GM18526 (cell line): Measurements from ENCODE around the gene SRPK2.

Experiments
- POLR2A ChIP-seq: IDR thresholded peaks from 3 replicates; pipeline ENCODE4 v1.6.1; 2011; ENCODE audit not compliant: insufficient read length; ENCODE audit errors: extremely low read depth

The SRPK2 gene

GRCh38 chr7:105153531-105153930, 235.2 kb downstream of the SRPK2 start:
- TF ChIP-seq POLR2A, result no peak

GRCh38 chr7:105151152-105151551, 237.6 kb downstream of the SRPK2 start:
- TF ChIP-seq POLR2A, result no peak

DNA sequence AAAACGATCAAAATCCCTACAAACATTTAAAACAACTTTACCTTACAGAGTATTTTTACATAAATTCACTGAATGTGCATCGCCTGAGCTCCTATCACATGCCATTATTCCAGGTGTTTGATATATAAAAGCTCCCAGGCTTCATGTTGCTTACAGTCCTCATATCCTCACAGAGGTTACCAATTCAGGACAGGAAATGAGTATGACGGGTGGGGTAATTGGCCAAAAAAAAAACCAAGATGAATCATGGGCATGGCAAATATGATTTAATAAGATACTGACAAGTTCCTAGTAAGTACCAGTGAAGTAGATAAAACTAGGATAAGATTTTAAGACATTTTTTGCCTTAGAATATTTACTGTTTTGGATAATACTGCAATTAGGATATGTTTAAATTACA, 238.9 kb downstream of the SRPK2 start:
- no peak for TF ChIP-seq POLR2A

DNA sequence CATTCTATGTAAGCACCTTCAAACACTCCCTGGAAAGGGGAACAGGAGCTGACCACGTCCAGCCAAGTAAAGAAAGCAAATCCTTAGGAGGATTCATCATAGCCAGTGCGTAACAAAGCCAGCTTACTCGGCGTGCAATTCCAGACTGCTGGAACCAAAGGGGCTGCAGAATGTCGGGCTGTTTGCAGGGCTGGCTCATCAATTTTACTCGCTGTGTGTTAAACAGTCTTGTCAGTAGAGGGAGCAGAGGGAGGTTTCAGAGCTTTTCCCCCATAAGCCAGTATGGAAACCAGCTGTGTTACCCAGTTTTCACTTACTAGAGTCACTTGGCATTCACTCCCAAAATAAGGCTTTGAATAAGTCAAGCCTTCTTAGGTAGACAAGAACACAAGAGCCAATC, 247.7 kb downstream of the SRPK2 start:
- no peak for TF ChIP-seq POLR2A

DNA sequence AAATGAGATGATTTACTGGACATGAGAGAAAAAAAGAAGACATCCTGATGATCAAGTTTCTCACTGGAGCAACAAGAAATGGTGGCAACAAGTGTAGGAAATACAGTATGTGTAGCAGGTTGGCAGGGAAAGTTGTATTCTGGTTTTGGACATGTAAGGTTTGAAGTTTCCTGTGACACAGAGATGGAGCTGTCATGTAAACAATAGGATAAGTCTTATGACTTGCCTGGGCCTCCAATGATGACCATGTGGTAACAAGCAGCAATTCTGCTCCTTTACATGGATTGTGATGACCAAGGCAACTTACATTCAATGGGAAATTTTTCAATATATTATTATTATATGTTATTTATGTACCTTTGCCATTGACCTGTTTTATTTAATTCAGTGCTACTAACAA, 249.3 kb downstream of the SRPK2 start:
- TF ChIP-seq POLR2A, result no peak

DNA sequence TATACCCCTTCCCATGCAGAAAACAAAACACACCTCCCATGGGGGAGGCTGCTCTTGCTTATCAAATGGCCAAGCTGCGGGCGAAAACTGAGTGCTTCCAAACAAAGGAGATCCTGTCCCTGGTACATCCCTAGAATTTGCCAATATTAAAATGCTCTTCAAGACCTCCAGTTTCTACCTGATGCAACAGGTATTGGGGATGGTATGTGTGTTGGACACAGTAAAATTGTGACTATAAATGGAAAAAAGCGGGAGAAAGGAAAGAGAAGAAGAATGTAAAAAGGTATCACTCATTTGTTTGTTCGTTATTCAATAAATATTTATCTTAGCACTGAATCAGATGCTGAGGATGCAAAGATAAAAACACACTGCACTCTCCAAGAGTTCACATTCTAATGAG, 250.8 kb downstream of the SRPK2 start:
- TF ChIP-seq POLR2A, result no peak

DNA sequence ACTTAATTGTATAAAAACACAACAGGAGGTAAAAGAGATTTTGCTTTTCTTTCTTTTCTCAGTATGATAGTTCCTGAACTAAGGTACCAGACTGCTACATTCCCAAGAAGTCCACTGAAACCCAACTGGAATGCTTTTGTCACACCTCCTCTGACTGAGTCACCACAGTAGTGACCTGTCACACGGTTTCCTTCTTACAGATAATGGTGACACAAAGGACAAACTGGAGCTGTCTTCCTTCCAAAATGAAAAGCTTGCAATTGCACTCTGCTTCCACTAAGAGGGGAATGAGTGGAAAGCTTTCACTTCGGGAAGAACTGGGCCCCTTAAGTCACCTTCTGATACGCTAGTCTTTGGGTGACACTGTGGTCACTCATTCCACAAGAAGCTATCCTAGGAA, 252.5 kb downstream of the SRPK2 start:
- TF ChIP-seq POLR2A, result no peak

- no peak for TF ChIP-seq POLR2A
Observed at GRCh38 chr7:105133986-105134655, 254.6 kb downstream of the SRPK2 start.

DNA sequence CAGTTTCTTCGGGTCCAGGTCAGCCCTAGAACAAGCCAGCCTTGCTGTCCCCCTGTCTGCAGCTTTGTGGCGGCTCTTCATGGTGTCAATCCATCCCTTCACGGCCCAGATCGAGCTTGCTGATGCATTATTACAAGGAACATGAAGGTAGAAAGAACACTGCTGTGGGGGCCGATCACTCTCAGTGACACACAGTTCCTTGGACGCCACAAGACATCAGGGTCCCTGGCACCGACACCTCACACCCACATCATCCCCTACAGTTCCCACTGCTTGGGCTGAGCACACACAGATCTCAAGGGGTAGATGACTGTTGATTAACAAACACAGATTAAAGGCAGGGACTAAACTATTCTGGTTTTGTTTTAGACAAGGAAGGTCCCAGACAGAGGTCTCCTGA, 255.4 kb downstream of the SRPK2 start:
- no peak for TF ChIP-seq POLR2A

GRCh38 chr7:105132835-105133234, 255.9 kb downstream of the SRPK2 start:
- TF ChIP-seq POLR2A, result no peak

GRCh38 chr7:105132335-105132734, 256.4 kb downstream of the SRPK2 start:
- no peak for TF ChIP-seq POLR2A

- no peak for TF ChIP-seq POLR2A
Observed at GRCh38 chr7:105131890-105132289, 256.8 kb downstream of the SRPK2 start.

DNA sequence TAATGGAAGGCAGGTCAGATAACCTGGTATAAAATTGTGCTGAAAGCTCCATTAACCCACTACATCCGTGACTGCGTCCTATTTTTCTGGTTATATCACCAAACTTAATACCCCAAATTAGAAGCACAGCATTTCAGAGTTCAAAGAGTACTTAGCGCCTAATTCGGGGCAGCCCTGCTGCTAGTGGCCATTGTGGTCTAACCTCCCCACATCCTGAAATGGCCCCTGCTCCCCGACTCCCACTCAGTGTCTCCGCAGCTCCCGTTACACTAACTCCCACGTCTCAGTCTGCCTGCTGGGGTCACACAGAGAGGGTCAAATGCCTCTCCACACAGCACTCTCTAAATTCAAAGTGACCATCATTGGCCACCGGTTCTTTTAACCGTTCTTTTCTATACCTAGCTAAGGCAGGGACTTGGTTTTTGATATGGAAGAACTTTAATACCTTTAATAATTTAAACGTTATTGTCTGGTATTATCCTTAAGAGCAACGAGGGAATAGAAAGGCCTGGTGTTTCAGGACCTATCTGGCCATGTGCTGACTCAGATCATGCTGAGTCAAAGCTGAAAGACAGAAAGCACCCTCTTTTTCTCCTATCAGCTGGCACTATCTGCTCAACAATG, 257.6 kb downstream of the SRPK2 start:
- no peak for TF ChIP-seq POLR2A

DNA sequence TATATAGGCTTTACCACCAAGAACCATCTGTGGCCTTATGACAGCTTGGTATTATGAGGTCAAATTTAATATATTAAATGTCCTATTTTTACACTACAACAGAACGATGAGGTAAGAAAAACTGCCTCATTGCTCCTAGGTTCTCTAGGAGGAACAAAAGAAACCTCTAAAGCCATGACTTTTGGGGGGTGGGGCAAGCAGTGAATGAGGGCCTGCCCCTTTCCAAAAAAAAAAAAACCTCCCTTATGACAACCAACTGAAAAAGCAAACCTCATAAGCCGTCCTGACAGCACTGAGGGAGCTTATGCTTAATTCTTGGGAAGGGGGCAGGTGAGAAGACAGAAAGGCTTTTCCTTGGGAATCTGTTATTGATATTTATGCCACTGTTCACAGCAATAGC, 258.1 kb downstream of the SRPK2 start:
- no peak for TF ChIP-seq POLR2A

DNA sequence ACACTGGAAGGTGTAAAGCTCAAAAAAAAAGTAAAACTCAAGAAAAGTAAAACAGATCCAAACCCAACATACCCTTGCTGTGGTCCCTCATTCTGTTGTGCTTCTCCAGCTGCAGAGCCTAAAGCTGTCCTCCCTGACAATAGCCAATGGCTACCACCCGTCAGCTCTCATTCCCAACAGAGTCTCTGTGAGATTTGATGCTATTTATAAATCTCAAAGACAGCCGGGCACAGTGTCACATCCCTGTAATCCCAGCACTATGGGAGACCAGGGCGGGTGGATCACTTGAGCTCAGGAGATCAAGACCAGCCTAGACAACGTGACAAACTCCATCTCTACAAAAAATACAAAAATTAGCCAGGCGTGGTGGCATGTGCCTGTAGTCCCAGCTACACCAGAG, 258.7 kb downstream of the SRPK2 start:
- no peak for TF ChIP-seq POLR2A

DNA sequence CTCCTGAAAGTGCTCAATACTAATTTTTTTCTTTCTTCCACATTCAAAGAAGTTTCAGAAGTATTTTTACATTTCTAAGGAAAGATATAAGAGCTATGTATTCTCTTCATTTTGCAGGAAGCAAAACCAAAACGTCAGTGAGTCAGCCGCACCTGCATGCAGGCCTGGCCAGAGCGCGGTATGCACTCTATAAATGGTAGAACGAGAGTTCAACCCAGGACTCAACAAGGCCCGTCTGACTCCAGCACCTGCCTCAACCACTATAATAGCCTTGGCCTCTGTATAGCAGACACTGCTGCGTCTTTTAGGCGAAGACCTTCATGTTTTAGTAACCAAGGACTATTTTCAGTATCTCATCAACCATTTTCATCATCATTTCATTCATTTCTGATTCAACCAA, 261.5 kb downstream of the SRPK2 start:
- no peak for TF ChIP-seq POLR2A

GRCh38 chr7:105126436-105126975, 262.2 kb downstream of the SRPK2 start:
- TF ChIP-seq POLR2A, result no peak
